ENCODE results near the gene TRPC4AP.

The TRPC4AP gene

DNA sequence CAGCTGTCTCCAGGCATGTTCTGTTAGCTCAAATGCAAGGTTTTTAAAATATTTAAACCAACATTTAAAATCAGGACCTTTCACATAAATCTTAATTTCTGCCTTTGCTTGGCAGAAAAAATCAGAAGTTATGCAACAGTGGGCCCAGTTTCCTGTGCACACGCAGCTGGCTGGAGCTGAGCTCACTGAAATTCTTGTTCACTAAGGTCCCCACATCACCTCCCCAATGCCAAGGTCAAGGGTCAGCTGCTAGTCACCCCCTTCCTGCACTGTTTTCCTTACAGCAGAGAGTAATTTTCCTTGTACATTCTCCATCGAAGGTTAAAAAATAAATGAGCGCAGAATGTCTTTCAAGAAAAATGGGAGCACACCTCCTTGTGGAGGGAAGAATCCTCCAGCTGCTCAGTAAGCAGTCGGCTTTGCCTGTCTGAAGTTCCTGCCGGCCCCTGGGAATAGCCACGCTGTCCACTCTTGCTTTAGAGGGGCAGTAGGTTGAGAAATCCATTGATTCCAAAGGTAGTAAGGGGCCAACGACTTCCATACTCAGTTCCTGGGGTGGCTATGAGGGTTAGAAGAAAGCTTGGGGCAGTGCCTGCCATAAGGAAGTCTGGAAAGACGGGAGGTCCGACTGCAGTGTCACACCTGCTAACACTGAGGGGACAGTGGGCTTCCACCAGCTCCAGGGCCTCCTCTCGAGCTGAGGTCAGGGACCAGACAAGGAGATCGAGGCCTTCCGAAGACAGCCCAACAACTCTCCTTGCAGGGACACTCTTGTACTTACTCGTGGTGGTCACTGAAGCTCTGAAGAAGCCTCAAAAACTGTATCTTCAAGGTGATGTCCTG is 80.2 kb downstream of the TRPC4AP start:
- ATAC-seq = no peak
- TF ChIP-seq ZNF70 (CRISPR knock-in tag; IDR thresholded peaks at IDR 0.05) = no peak
- no peak for TF ChIP-seq OSR1 (CRISPR knock-in tag; IDR thresholded peaks at IDR 0.05)
- TF ChIP-seq, protein P1, sequence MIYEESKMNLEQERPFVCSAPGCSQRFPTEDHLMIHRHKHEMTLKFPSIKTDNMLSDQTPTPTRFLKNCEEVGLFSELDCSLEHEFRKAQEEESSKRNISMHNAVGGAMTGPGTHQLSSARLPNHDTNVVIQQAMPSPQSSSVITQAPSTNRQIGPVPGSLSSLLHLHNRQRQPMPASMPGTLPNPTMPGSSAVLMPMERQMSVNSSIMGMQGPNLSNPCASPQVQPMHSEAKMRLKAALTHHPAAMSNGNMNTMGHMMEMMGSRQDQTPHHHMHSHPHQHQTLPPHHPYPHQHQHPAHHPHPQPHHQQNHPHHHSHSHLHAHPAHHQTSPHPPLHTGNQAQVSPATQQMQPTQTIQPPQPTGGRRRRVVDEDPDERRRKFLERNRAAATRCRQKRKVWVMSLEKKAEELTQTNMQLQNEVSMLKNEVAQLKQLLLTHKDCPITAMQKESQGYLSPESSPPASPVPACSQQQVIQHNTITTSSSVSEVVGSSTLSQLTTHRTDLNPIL (CRISPR knock-in tag; IDR thresholded peaks at IDR 0.05; ENCODE audit: low read depth) = no peak
- TF ChIP-seq BACH2 (CRISPR knock-in tag; IDR thresholded peaks at IDR 0.05; ENCODE audit: borderline replicate concordance) = no peak

DNA sequence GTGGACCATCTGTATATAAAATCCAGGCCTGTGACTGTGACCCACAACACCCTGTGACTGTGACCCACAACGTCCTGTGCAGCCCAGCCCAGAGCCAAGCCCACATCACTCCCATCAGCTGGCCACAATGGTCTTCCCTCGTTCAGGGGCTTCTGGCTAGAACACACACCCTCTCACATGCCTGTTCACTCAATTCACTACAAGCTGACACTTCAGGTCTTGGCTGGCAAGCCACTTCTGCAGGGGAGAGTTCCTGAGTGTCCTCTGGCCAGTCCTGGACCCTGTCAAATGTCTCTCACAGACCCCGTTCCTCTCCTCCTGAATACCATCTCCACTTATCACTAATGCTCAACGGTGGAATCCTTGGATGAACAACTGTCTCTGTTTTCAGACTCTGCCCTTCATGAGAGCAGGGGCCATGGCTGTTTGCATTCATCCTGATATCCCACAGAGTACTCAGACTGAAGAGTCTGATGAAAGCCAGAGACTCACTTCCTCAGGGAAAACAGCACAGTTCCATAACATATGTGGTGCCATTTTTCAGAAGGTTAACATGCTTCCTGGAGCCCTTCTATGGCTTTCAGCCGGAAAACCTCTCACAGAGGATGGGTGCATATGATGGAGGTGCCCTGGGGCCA is 80.9 kb downstream of the TRPC4AP start:
- no peak for ATAC-seq

DNA sequence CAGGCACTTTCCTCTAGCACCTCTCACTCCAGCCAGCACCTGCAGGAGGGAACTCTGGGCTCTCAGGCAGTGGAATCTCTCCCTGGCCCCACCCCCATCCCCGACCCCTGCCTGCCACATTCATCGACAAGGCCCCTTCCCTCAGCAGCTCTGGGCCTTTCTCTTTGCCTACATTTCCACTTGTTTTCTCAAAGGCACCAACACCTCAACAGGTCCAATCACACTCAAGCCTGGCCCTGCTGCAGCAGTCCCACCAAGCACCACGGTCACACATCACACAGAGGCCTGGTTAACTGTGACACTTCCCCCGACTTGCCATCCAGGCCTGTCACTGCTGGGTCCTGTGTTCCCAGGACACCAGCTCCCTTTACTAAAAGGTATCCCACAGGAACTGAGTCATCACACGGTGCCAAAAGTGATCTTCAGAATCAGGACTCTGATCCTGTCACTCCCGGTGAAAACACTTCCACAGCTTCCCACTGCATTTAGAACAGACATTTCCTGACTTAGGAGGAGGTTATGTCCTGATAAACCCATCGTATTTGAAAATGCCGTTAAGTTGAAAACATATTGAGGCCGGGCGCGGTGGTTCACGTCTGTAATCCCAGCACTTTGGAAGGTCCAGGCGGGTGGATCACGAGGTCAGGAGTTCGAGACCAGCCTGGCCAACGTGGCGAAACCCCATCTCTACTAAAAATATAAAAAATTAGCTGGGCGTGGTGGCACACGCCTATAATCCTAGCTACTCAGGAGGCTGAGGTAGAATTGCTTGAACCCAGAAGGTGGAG is 82.0 kb downstream of the TRPC4AP start:
- ATAC-seq = no peak
- TF ChIP-seq, protein P2, sequence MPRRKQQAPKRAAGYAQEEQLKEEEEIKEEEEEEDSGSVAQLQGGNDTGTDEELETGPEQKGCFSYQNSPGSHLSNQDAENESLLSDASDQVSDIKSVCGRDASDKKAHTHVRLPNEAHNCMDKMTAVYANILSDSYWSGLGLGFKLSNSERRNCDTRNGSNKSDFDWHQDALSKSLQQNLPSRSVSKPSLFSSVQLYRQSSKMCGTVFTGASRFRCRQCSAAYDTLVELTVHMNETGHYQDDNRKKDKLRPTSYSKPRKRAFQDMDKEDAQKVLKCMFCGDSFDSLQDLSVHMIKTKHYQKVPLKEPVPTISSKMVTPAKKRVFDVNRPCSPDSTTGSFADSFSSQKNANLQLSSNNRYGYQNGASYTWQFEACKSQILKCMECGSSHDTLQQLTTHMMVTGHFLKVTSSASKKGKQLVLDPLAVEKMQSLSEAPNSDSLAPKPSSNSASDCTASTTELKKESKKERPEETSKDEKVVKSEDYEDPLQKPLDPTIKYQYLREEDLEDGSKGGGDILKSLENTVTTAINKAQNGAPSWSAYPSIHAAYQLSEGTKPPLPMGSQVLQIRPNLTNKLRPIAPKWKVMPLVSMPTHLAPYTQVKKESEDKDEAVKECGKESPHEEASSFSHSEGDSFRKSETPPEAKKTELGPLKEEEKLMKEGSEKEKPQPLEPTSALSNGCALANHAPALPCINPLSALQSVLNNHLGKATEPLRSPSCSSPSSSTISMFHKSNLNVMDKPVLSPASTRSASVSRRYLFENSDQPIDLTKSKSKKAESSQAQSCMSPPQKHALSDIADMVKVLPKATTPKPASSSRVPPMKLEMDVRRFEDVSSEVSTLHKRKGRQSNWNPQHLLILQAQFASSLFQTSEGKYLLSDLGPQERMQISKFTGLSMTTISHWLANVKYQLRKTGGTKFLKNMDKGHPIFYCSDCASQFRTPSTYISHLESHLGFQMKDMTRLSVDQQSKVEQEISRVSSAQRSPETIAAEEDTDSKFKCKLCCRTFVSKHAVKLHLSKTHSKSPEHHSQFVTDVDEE (CRISPR knock-in tag; IDR thresholded peaks at IDR 0.05) = no peak
- TF ChIP-seq ZFP30 (CRISPR knock-in tag; IDR thresholded peaks at IDR 0.05) (no peak), GLIS3 (CRISPR knock-in tag; IDR thresholded peaks at IDR 0.05) (no peak), TCF4 (CRISPR knock-in tag; IDR thresholded peaks at IDR 0.05; ENCODE audit: borderline replicate concordance) (no peak), SNAI2 (CRISPR knock-in tag; IDR thresholded peaks at IDR 0.05) (no peak), BACH2 (CRISPR knock-in tag; IDR thresholded peaks at IDR 0.05; ENCODE audit: borderline replicate concordance) (no peak)
- TF ChIP-seq, protein P3, sequence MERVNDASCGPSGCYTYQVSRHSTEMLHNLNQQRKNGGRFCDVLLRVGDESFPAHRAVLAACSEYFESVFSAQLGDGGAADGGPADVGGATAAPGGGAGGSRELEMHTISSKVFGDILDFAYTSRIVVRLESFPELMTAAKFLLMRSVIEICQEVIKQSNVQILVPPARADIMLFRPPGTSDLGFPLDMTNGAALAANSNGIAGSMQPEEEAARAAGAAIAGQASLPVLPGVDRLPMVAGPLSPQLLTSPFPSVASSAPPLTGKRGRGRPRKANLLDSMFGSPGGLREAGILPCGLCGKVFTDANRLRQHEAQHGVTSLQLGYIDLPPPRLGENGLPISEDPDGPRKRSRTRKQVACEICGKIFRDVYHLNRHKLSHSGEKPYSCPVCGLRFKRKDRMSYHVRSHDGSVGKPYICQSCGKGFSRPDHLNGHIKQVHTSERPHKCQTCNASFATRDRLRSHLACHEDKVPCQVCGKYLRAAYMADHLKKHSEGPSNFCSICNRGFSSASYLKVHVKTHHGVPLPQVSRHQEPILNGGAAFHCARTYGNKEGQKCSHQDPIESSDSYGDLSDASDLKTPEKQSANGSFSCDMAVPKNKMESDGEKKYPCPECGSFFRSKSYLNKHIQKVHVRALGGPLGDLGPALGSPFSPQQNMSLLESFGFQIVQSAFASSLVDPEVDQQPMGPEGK (CRISPR knock-in tag; IDR thresholded peaks at IDR 0.05; ENCODE audit: borderline replicate concordance) = no peak

More for the DNA sequence above, 80.9 kb downstream of the TRPC4AP start:
- TF ChIP-seq OSR1 (CRISPR knock-in tag; IDR thresholded peaks at IDR 0.05) (no peak), PPARA (CRISPR knock-in tag; IDR thresholded peaks at IDR 0.05; ENCODE audit: borderline replicate concordance) (no peak), ZNF70 (CRISPR knock-in tag; IDR thresholded peaks at IDR 0.05) (no peak), ZFP30 (CRISPR knock-in tag; IDR thresholded peaks at IDR 0.05) (no peak), RARB (CRISPR knock-in tag; IDR thresholded peaks at IDR 0.05) (no peak), ZNF565 (CRISPR knock-in tag; conservative IDR thresholded peaks at IDR 0.05; ENCODE audit: low read depth) (no peak), ZNF8 (CRISPR knock-in tag; IDR thresholded peaks at IDR 0.05) (no peak), GLIS3 (CRISPR knock-in tag; IDR thresholded peaks at IDR 0.05) (no peak), ARNTL (CRISPR knock-in tag; IDR thresholded peaks at IDR 0.05; ENCODE audit: borderline replicate concordance, low read depth) (no peak)
- TF ChIP-seq, protein P3 (CRISPR knock-in tag; IDR thresholded peaks at IDR 0.05; ENCODE audit: borderline replicate concordance) = no peak
- TF ChIP-seq, protein P4, sequence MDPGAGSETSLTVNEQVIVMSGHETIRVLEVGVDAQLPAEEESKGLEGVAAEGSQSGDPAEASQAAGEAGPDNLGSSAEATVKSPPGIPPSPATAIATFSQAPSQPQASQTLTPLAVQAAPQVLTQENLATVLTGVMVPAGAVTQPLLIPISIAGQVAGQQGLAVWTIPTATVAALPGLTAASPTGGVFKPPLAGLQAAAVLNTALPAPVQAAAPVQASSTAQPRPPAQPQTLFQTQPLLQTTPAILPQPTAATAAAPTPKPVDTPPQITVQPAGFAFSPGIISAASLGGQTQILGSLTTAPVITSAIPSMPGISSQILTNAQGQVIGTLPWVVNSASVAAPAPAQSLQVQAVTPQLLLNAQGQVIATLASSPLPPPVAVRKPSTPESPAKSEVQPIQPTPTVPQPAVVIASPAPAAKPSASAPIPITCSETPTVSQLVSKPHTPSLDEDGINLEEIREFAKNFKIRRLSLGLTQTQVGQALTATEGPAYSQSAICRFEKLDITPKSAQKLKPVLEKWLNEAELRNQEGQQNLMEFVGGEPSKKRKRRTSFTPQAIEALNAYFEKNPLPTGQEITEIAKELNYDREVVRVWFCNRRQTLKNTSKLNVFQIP (CRISPR knock-in tag; IDR thresholded peaks at IDR 0.05; ENCODE audit: borderline replicate concordance, low read depth) = no peak
- TF ChIP-seq, protein P2 (CRISPR knock-in tag; IDR thresholded peaks at IDR 0.05) = no peak
- TF ChIP-seq, protein P5, sequence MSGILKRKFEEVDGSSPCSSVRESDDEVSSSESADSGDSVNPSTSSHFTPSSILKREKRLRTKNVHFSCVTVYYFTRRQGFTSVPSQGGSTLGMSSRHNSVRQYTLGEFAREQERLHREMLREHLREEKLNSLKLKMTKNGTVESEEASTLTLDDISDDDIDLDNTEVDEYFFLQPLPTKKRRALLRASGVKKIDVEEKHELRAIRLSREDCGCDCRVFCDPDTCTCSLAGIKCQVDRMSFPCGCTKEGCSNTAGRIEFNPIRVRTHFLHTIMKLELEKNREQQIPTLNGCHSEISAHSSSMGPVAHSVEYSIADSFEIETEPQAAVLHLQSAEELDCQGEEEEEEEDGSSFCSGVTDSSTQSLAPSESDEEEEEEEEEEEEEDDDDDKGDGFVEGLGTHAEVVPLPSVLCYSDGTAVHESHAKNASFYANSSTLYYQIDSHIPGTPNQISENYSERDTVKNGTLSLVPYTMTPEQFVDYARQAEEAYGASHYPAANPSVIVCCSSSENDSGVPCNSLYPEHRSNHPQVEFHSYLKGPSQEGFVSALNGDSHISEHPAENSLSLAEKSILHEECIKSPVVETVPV (CRISPR knock-in tag; IDR thresholded peaks at IDR 0.05) = no peak
